HG03095 (cell line): ENCODE measurements around the gene CENPM.

Source experiments
- ATAC-seq: cut with Tn5 transposase; IDR thresholded peaks from one replicate; pipeline ENCODE4 v1.9.1; 2021; ENCODE audit warnings: moderate library complexity; ENCODE audit not compliant: unreplicated experiment

CENPM gene

DNA sequence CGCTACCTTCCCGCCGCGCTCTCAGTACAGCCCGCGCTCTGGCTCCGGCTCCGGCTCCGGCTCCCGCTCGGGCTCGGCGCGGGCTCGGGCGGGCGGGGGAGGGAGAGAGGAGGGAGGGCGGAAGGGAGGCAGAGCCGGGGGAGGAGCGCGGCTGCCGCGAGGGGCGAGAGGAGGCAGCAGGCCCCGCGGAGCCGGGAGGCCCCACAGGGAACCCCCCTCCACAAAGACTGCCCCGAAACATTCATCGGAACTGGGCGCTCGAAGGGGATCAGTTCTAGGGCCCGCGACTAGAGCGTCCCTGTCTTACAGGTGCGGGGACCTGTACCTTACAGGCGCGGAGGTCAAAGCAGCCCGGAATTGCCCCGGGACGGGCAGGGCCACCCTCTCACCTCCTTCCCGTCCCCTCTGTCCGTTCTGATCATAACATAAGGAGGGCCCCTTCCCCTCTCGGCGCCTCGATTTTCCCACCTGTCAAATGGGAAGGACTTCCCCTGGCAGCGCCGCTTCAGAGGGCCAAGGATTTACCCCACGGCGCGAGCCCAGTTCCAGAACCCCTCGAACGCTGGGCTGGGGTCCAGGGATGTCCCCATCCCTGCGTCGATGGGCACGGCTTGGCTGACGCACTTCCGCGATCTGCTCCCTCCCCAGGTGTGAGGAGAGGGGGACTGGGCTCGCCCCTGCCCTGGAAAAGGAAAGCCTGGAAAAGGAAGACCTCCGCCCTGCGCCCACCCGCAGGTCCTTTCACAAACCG, 31.7 kb downstream of the CENPM start, which contains the start of gene SHISA8:
SHISA8 (minus strand) TSS at position 40 of the 751 bp plus-strand sequence. CDS start 407 bp downstream, outside the sequence.
- no peak for ATAC-seq

DNA sequence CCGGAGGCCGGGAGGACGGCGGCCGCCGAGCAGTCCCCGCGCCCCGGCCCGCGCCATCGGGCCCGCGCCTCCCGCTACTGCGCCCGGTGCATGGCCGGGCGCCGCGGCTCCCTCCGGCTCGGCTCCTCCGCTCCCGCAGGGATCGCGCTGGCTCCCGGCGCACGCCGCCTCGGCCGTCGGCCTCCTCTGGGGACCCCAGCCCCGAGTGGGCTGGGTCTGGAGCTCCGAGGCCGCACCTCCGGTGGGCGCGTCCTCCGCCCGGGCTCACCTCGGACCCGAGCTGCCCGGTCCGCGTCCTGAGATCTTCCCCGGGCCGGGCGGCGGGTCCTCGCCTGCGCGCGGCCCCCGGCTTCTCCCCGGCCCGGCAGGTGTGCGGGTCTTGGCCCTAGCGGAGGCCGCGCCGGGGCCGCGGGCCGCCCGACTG, 32.3 kb downstream of the CENPM start:
- ATAC-seq = no peak

DNA sequence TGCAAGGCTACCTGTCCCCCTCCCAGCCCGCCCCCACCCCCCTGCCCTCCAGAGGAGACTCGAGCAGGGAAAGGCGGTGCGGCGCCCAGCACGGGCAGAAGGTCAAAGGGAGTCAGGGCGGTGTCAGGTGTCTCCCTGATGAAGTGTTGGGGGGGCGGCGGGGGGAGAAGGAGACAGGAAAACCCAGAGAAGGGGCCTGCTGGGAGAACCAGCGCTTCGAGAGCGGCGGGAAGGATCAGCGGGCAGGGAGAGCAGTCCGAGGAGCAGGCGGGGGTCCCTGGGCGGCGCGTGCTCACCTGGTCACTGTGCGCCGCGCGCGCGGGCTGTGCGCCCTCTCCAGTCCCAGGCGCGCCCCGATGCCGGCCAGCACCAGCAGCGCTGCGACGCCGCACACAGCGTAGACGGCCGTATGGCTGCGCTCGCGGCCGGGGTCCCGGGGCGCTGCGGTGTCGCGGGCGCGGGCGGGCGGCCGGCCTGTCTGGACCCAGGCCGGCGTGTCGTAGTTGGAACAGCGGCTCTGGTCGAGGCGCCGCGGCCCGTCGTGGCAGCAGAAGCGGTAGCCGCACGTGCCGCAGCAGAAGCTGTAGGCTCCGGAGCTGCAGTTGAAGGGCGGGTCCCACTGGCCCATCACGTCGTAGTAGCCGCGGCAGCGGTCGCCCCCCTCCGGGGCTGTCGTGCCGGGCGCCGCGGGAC, 33.0 kb downstream of the CENPM start:
- ATAC-seq = no peak

DNA sequence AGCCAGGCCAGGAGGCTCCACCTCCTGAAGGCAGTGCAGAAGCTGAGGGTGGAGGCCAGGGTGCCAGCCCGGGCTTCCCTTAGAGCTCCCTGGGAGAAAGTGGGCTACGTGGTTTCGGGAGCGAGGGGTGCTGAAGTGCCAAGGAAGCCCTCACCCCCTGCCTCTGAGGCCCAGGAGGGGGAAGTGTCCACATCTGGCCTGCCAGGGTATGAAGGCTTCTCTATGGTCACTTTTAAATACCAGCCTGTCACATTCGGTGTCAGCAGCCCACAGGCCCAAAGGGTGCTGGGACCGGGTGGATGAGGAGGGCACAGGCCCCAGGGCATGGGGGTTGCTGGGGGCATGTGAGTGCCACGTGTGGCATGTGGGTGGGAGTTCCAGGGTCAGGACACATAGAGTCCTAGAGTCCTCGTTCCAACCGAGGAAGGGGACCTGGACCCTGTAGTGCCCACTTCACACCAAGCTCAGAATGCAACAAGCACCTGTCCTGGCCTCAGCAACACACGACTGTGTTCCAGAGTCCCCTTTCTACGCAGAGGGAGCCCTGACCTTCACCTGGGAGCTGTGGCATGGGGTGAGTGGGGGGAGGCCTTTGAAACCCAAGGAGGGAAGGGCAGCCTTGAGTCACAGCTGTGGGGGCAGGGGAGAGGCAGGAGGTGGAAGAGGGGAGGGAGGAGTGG, 33.8 kb downstream of the CENPM start:
- no peak for ATAC-seq

DNA sequence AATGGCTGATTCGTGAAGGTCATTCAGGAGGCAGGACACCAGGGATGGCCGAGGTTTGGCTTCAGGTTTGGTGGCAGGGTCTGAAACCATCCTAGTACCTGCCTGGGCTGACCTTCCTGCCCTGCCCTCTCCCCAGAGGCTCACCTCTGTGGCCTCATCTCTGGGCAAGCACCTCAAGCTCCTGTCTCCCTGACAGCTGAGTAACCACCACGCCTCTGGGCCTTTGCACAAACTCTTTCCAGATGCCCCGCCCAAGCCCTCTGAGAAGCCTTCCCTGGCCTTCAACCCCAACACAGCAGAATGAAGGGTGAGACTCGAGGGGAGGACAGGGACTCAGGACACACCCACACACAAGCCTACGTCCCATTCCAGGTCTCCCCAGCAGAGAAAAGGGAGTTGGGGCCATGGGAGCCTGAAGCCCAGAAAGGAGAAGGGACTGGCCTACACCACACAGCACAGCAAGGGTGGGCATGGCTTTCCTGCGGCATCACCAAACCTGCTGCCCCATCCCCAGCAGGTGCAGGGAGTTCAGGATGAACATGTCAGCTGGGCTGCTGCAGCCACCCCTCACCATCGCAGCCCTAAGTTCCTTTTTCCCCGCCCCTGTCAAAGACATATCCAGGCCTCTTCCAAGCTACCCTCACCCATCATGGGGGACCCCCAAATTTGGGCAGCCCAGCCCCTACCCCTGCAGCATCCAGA, 34.5 kb downstream of the CENPM start:
- no peak for ATAC-seq

DNA sequence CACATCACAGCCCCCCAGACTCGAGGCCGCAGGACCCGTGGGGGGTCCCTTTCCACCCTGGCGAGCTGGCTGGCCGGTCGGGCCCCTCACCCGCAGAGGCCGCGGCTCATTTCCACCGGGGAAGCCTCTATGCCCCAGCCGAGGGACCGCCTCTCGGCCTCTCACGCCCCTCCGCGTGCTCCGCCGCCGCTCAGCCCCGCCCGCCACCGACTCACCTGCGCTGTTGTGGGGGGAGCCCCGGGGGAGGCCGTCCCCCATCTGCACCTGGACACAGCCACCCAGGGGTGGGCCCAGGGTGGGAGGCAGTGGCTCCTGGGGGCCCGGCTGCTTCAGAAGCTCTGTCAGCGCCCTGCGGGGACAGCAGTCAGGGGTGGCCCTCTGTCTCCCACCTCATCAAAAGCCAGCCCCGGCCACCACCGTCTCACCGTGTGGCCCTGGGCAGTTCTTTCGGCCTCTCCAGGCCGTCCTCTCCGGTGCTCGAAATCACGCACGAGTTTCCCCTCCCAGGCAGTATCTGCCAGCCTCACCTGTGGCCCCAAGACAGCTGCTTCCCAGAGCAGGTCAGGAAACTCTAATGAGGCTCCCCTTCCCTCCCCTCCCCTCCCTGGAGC, 35.8 kb downstream of the CENPM start:
- ATAC-seq = no peak

DNA sequence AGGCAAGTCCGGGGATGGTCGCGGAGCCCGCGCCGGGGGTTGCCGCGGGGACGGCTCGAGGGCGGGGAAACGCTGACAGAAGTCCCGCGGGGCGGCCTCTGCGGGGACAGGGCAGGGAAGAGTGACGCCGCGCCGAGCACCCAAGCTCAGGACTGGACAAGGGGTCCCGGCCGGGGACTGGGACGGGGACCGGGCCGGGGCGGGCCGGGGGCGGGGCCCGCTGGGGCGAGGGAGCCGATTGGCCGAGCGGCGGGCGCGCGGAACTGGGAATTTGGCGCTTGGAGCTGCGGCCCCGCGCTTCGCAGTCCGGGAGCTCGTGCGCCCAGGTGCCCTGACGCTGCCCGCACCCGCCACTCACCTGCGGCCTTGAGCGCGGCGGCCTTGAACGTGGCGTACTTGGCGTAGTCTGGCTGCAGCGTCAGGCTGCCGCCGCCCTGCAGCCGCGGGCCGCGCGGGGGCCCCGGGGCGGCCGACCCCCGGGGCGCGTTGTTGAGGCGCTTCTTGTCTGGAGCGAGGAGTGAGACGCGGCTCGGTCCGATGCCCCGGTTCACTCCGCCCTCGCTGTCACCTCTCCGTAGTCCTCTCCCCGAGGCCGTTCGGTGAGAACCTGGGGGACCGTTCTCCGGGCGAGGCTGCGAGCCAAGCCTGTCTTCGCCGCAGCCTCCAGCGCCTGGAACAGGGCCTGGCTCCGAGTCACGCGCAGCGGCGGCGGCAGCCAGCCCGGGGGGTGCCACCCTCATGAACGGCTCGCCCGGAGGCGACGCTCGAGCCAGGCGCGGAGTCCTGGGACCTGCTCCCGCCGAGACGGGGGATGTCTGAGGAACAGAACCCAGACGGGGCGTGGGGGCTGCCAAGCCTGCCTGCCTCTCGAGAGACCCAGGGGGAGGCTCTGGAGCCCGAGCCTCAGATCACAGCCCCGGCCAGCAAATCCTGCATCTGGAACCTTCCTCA, 36.6 kb downstream of the CENPM start:
- no peak for ATAC-seq

DNA sequence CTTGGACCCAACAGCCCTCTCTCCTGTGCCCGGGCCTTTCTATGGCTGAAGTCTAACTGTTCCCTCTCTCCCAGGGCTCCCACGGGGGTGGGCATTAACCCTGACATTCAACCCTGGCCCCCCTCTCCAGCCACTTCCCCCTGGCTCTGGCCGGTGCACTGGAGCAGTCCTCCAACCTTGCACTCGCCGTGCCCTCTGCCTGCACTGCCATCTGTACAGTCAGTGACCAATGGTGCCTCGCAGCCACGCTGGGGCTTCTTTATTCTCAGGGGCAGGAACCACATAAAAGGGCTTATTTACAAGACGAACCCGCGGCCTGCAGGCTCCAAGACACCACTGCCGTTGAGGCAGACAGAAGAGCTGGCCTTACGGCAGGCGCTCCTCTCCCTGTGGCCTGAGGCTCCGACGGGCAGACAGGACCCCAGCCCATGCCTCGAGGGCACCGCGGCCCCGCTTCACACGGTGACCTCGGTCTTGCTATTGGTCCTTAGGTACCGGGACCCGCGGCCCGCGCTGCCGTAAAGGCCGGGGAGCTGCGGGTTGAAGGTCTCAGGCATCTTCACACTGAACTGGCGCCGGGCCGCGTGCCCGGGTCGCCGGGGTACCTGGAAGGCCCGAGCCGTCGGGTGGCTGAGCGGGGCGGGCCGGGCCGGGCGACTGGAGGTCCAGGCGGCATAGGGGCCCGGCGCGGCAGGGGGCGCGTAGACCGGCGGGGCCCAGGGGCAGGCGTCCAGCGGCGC, 37.5 kb downstream of the CENPM start:
- ATAC-seq = no peak

DNA sequence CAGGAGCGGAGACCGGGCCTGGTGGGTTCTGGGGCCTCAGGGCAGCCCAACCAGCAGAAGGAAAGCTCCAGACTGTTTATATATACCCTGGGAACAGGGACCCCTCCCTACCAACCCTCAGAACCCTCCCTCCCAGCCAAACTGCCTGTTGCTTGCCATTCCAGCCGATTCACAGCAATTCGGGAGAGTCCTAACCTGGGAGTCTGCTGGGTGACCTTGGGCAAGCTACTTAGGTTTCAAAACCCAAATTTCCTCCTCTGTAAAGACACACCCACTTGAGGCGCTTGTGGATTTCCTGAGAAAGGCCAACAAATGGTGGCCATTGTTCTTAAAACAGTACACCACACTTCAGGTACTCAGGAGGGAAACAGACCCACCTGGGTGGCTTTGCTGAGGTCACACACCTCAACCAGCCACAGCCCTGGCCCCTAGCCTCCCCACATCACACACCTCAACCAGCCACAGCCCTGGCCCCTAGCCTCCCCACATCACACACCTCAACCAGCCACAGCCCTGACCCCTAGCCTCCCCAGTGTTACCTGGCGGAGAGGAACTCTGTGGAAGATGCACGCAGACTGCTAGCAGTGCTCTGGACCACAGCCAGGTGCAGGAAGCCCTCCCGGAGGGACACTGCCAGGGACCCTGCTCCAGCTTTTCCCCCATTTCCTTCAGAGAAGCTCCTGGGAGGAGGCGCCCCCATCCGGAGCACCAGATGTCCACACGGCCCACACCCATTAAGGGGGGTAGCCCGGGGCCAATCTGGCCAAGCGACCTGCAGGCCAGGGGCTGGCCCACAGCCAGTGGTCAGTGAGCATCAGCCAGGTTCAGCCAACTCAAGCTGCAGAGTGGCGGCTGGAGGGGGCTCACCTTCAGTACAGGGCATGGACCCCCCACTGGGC, 38.3 kb downstream of the CENPM start:
- ATAC-seq = no peak

DNA sequence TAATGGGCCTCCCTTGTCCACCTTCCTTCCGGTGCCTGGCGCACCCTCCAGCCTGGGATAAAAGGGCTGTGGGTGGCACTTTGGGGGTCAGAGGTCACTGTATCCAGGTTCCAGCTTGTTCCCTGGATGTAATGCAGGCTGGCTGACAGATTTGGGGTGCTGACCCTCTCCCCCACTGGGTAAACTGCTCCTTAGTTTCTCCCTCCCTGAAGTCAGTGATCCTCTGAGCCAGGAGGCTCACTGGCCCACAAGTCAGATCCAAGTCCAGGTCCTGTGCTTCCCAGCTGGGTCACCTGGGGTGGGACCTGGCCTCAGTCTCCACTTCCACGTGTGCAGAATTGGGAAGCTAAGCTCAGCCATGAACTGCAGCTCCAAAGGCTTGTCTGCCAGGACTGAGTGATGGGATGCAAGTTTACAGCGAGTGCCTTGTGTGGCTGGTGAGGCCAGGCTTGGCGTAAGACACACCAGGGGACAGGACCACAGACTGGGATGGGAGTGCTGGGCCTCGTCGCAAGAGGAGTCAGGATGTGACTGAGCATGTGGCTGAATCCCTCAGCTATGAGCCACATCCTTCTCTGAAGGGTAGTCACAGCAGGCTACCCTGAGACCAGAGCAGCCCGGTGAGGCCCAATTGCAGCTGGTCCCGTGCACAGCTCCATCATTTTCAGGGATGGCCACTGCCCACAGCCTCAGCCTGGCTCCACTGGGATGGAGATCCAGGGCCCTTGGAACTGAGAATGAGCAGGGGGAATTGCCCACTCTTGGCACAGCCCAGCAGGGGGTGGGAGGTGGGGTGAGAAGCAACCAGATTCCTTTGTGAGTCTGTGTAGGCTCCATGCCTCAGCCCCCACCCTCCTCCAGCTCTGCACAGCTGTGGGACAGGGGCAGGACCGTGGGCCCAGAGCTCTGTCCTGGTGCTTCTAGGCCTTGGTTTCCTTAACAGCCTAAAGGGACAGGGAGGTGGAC, 39.2 kb downstream of the CENPM start:
- no peak for ATAC-seq

DNA sequence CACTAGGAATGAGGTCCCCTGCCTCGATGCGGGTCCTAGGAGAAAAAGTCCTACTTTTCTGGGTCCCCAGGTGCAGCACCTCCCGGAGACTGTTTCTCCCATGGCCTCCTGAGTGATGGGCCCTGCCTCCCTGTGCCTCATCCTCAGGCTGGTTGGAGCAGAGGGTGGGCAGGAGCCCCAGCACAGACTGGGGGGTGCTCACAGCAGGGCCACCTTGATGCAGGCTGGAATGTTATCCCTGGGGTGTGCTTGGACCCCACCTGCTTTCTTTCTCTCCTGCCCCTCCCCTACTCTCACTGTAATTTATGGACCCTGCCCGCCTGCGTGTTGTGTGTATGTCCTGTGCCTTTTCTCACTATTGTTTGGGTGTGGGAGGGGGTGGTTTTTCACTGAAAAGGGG, 40.1 kb downstream of the CENPM start:
- no peak for ATAC-seq

DNA sequence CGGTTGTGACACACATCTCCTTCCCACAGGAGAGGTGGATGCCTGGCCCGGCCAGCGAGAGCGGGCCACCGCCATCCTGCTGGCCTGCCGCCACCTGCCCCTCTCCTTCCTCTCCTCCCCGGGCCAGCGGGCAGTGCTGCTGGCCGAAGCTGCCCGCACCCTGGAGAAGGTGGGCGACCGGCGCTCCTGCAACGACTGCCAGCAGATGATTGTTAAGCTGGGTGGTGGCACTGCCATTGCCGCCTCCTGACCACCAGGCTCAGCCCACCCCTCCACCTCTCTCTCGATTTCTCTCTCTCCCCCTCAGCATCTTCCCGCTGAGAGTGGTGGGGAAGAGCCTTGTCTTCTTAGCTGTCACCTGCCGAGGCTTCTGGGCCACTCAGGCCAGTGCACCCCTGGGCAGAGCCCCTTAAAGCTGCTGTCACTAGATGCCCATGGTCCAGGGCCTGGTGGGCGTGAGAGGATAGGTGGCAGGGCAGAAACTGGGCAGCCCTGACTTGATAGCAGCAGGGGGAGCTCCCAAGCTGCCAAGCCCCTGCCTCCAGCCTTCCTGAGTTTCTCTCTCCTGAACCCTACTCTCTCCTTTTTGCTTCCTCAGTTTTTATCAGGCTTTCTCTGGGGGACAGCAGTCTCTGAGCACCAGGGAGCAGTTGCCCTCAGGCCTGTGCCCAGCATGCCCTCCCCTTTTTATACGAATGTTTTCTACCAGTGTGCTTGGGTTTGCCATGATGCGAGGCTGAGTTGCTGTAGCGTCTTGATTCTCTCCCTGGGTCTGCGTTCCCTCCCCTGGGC, 41.3 kb downstream of the CENPM start:
- ATAC-seq = no peak

DNA sequence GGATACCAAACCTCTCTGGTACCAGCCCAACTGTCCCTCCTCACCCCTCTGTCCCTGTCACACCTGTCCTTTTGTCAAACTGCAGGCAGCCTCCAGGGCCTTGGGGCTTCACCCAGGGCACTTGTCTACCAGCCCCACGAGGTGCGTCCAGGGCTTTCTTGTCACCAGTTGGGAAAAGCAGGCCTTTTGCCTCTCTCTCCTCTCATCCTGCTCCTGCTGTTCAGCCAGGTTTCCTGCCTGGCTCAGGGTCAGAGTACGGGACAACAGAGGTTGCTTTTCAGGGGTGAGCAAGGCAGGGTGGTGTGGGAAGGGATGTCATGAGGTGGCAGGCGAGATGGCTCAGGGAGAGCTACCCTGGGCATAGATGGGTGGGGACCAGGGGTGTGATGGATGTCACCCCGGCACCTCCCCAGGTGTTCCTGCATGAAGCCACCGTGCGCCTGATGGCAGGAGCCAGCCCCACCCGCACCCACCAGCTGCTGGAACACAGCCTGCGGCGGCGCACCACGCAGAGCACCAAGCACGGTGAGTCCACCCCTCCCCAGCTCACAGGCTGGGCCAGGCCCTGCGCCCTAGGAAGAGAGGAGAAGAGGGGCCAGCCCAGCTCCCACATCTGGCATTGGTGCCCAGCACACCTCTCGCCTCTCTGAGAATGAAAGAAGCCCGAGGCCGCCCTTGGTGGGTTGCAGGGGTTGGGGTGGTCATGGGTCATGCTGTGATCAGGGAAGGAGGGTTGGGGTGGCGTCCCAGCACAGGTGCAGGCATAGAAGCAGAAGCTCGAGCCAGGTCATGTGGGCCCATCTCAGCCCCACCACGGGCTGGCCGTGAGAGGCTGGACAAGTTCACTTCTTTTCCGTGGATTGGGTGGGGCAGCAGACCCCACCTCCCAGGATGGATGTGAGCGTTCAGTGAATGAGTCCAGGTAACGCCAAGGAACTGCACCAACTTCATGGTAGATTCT, 42.2 kb downstream of the CENPM start:
- ATAC-seq = no peak

DNA sequence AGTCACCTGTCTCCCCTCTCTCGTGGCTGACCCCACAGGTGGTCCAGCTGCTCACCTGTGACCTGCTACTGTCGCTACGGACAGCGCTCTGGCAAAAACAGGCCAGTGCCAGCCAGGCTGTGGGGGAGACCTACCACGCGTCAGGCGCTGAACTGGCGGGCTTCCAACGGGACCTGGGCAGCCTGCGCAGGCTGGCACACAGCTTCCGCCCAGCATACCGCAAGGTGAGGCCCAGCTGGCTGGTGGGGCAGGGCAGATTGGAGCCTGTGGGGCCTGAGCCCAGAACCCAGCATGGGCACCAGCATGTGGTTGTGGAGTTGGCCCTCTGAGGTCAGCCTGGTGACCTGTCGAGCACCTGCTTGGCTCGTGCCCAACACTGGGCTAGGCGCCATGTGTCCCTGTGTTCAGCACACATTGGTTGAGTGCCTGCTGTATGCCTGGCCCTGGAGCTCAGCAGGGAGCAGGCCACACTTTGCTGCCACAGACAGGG, 44.0 kb downstream of the CENPM start:
- ATAC-seq = no peak

DNA sequence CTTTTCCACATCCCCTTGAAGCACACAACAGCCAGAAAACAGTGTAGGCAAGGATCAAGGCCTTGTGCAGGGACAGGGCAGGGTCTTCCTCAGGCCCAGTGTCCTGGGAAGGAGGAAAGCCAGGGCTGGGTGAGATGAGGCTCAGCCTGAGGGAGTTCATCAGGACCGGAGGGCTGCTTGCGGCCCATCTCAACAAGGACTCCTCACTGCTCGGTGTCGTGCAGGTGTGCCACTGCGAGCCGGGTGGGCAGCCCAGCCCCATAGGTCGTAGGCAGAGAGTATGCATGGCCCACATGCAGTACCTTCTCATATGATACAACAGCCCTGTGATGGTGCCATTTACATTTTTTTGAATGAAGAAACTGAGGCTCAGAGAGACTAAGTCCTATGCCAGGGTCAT, 44.9 kb downstream of the CENPM start:
- ATAC-seq = no peak
